ENCODE results near the gene MYO16. TPM values are rescaled to one million over a fixed set of nuclear protein-coding genes. Genes with fewer than 3 reads are reported as not detected.

MYO16 gene
- total and polyA plus RNA-seq, 2 of the 4 experiments (the other 2 are of a cell fraction) = under 0.01 to 0.03 TPM

DNA sequence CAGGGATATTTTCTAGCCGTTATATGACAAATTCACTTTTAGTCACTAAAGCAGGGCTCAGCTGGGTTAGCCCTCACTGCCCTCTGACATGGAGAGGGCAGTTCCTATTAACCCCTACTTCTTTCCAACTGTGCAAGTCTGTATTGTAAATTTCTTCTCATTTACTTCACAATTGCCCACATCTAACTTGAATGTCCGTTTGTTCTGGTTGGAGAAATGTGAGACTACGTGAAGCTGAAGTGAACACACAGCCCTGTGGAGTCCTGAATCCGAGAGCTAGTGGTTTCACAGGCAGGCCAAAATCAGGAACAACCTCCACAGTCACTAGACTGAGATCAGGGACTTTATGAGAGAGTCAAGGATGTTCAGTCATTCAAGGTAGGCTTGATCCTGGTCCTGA, 4.4 kb upstream of the MYO16 start:
- dilution Hi-C loops (cut with HindIII; ENCODE audit: low sequenced_read_pairs, unreplicated experiment) = no loop called here
- H3K36me3 ChIP-seq (ENCODE audit: control insufficient read depth, insufficient read depth, low read length) = no peaks in the 10 kb centered on the region

More for the DNA sequence above, 4.4 kb upstream of the MYO16 start:
- ATAC-seq (ENCODE audit: low read depth) (no peak), DNase-seq (no peak)
- Histone ChIP-seq H3K18ac (ENCODE audit: low read depth, low read length) (no peak overlapping the region), H3K4me1 (ENCODE audit: control insufficient read depth, insufficient read depth, low read length) (no peaks in the 10 kb centered on the region), H4K5ac (ENCODE audit: low read depth, low read length) (no peak overlapping the region), H4K91ac (ENCODE audit: insufficient read depth, low read depth, low read length) (no peak overlapping the region), H3K9me1 (ENCODE audit: insufficient read depth, low read length) (no peaks in the 10 kb centered on the region), H2AFZ (replicated peaks; ENCODE audit: low read length, poor library complexity) (no peak overlapping the region), H3K9me3 (ENCODE audit: control insufficient read depth, insufficient read depth, low read length) (peaks cover 2% of the 10 kb centered on the region; the same call in 1 of the 2 replicates), H2BK5ac (ENCODE audit: low read depth, low read length, poor library complexity, severe bottlenecking) (no peak overlapping the region), H3K56ac (ENCODE audit: extremely low read depth, insufficient read depth, low read length) (no peak overlapping the region), H3K14ac (replicated peaks; ENCODE audit: low read depth, low read length) (no peak overlapping the region), H4K8ac (ENCODE audit: low read depth in 2 of 2, low read length in 2 of 2) (no peak overlapping the region), H2AK9ac (replicated peaks; ENCODE audit: low read depth, low read length, poor library complexity) (no peak overlapping the region), H3K27ac (ENCODE audit: insufficient read depth, low read length) (no peak overlapping the region), H3K4ac (ENCODE audit: low read depth, low read length) (no peak overlapping the region), H3K79me1 (ENCODE audit: low read depth in 1 of 2, low read length in 2 of 2) (no peaks in the 10 kb centered on the region), H2BK20ac (ENCODE audit: low read depth, low read length) (no peak overlapping the region), H3K27me3 (ENCODE audit: control insufficient read depth, insufficient read depth, low read length) (peaks cover 1% of the 10 kb centered on the region; the same call in 1 of the 2 replicates), H2BK15ac (ENCODE audit: low read depth, low read length) (no peak overlapping the region), H3K4me3 (ENCODE audit: insufficient read depth, low read depth, low read length) (no peak overlapping the region), H3K9ac (ENCODE audit: low read depth, low read length) (no peak overlapping the region), H3K23ac (ENCODE audit: low read depth, low read length) (no peak overlapping the region), H2AK5ac (ENCODE audit: low read depth, low read length) (no peak overlapping the region), H2BK120ac (ENCODE audit: low read depth, low read length) (no peak overlapping the region), H4K20me1 (ENCODE audit: insufficient read depth, low read length) (no peaks in the 10 kb centered on the region), H3K4me2 (ENCODE audit: low read depth, low read length) (no peak overlapping the region)
- intact Hi-C loops (cut with micrococcal nuclease) (no loop called here), in situ Hi-C loops (cut with MboI; ENCODE audit: low sequenced_read_pairs) (no loop called here)
- BruUV-seq (replicated peaks) = no TSS peak
- CTCF ChIA-PET = no interaction called here
- POLR2A ChIA-PET (ENCODE audit: unreplicated experiment) = no interaction called here
- TF ChIP-seq NFE2L2 (IDR thresholded peaks at IDR 0.05; ENCODE audit: low read depth, low read length) = no peak
- no peak for TF ChIP-seq FOS (IDR thresholded peaks at IDR 0.05; ENCODE audit: low read depth, low read length)
- no peak for TF ChIP-seq CEBPB (IDR thresholded peaks at IDR 0.05; ENCODE audit: low read depth, low read length)
- no peak for TF ChIP-seq MAFK (IDR thresholded peaks at IDR 0.05; ENCODE audit: low read depth, low read length)
- no peak for TF ChIP-seq POLR2A (IDR thresholded peaks at IDR 0.05; ENCODE audit: low read depth, low read length)
- TF ChIP-seq SMC3 (IDR thresholded peaks at IDR 0.05; ENCODE audit: low read depth, low read length) = no peak
- TF ChIP-seq CHD1 (IDR thresholded peaks at IDR 0.05; ENCODE audit: low read depth, low read length) = no peak
- TF ChIP-seq, protein P1, sequence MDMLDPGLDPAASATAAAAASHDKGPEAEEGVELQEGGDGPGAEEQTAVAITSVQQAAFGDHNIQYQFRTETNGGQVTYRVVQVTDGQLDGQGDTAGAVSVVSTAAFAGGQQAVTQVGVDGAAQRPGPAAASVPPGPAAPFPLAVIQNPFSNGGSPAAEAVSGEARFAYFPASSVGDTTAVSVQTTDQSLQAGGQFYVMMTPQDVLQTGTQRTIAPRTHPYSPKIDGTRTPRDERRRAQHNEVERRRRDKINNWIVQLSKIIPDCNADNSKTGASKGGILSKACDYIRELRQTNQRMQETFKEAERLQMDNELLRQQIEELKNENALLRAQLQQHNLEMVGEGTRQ (IDR thresholded peaks at IDR 0.05; ENCODE audit: low read depth, low read length) = no peak
- TF ChIP-seq RCOR1 (IDR thresholded peaks at IDR 0.05; ENCODE audit: insufficient replicate concordance, low read length) = no peak
- no CpG with 5 or more reads among the region's 4 CpGs for WGBS, 2 experiments (ENCODE audit: extremely low coverage in 2 of 2, insufficient read length in 1 of 2)
